HG03196 (cell line): ENCODE data around the gene ESRRA.

ENCODE experiments used
- ATAC-seq: cut with Tn5 transposase; IDR thresholded peaks from one replicate; pipeline ENCODE4 v1.9.1; 2021; ENCODE audit not compliant: unreplicated experiment

The ESRRA gene

GRCh38 chr11:64305075-64305690 lies at the start of gene ESRRA:
ESRRA (plus strand) TSS chr11:64305524; CDS start chr11:64307180, 1,656 bp downstream.
- ATAC-seq = peak; percentile 66

GRCh38 chr11:64256300-64256699 lies 49.0 kb upstream of the ESRRA start:
- no peak for ATAC-seq

GRCh38 chr11:64258356-64258755 lies 47.0 kb upstream of the ESRRA start:
- no peak for ATAC-seq

- no peak for ATAC-seq
Measured at GRCh38 chr11:64258946-64259532, 46.3 kb upstream of the ESRRA start.

- ATAC-seq = no peak
Measured at GRCh38 chr11:64259533-64260067, 45.7 kb upstream of the ESRRA start.

GRCh38 chr11:64260147-64260708 lies 45.1 kb upstream of the ESRRA start:
- ATAC-seq = no peak

GRCh38 chr11:64261556-64262080 lies 43.7 kb upstream of the ESRRA start:
- ATAC-seq = no peak

GRCh38 chr11:64262271-64263002 lies 42.9 kb upstream of the ESRRA start:
- ATAC-seq = no peak

- no peak for ATAC-seq
Measured at GRCh38 chr11:64263021-64263946, 42.0 kb upstream of the ESRRA start.

- no peak for ATAC-seq
Measured at GRCh38 chr11:64263947-64264317, 41.4 kb upstream of the ESRRA start.

- ATAC-seq = no peak
Measured at GRCh38 chr11:64264371-64264852, 40.9 kb upstream of the ESRRA start.

GRCh38 chr11:64265176-64266160 lies 39.9 kb upstream of the ESRRA start:
- no peak for ATAC-seq

GRCh38 chr11:64266339-64266738 lies 39.0 kb upstream of the ESRRA start:
- ATAC-seq = no peak

- no peak for ATAC-seq
Measured at GRCh38 chr11:64267207-64267945, 37.9 kb upstream of the ESRRA start.

- ATAC-seq = no peak
Measured at GRCh38 chr11:64268025-64268892, 37.1 kb upstream of the ESRRA start.

- ATAC-seq = peak; percentile 9
Measured at GRCh38 chr11:64268893-64269539, 36.3 kb upstream of the ESRRA start.
